HG03378 (cell line): Measurements from ENCODE around the gene RAB43.
"Not testable (repeated sequence)": the region's sequence is repeated elsewhere in the genome, so short reads cannot be mapped to it uniquely, and the experiment has no call there.

Experiments used
- ATAC-seq: cut with Tn5 transposase; IDR thresholded peaks from one replicate; pipeline ENCODE4 v1.9.1; 2021; ENCODE audit warnings: mild to moderate bottlenecking, moderate library complexity; ENCODE audit not compliant: unreplicated experiment

The RAB43 gene

GRCh38 chr3:129121792-129122411 lies at the start of gene RAB43:
Gene RAB43, minus strand, starts transcription at chr3:129121804. Its CDS starts 315 bp downstream, at chr3:129121489.
- no peak for ATAC-seq

- no peak for ATAC-seq
Measured at GRCh38 chr3:129166579-129167332, 45.2 kb upstream of the RAB43 start.

- ATAC-seq: not testable (repeated sequence)
Measured at GRCh38 chr3:129165594-129165993, 44.0 kb upstream of the RAB43 start.

- ATAC-seq: no peak
Measured at GRCh38 chr3:129164500-129164899, 42.9 kb upstream of the RAB43 start.

GRCh38 chr3:129162729-129163579 lies 41.4 kb upstream of the RAB43 start:
- ATAC-seq: no peak

- ATAC-seq: no peak
Measured at GRCh38 chr3:129161860-129162271, 40.3 kb upstream of the RAB43 start.

- peak; percentile 58 for ATAC-seq
Measured at GRCh38 chr3:129160891-129161859, 39.6 kb upstream of the RAB43 start, which contains the start of gene ISY1. Gene ISY1, minus strand, starts transcription at chr3:129161063. Its CDS starts 88 bp downstream, at chr3:129160975.

GRCh38 chr3:129144786-129145185 lies 23.2 kb upstream of the RAB43 start:
- ATAC-seq: no peak

- ATAC-seq: not testable (repeated sequence)
Measured at GRCh38 chr3:129141011-129141410, 19.4 kb upstream of the RAB43 start.

GRCh38 chr3:129139911-129140310 lies 18.3 kb upstream of the RAB43 start:
- ATAC-seq: no peak

- ATAC-seq: not testable (repeated sequence)
Measured at GRCh38 chr3:129136275-129136674, 14.7 kb upstream of the RAB43 start.

- ATAC-seq: no peak
Measured at GRCh38 chr3:129132097-129132866, 10.7 kb upstream of the RAB43 start.

GRCh38 chr3:129131465-129132088 lies 10.0 kb upstream of the RAB43 start:
- no peak for ATAC-seq

- ATAC-seq: no peak
Measured at GRCh38 chr3:129130291-129130813, 8.7 kb upstream of the RAB43 start.

GRCh38 chr3:129128357-129129155 lies 7.0 kb upstream of the RAB43 start:
- no peak for ATAC-seq

GRCh38 chr3:129126726-129127280 lies 5.2 kb upstream of the RAB43 start:
- no peak for ATAC-seq

GRCh38 chr3:129123314-129124060 lies 1.9 kb upstream of the RAB43 start:
- ATAC-seq: no peak
